Caco-2 (cell line): Measurements from ENCODE around the gene VPS29. TPM values are rescaled to one million over a fixed set of nuclear protein-coding genes. Genes with fewer than 3 reads are reported as not detected.

Source experiments
- BruUV-seq: library from RNA; stranded (reverse); fragments of 400-500 nt; replicated peaks from 2 replicates; lab custom pipeline; 2021; lab: Mats Ljungman, UMichigan
- CTCF ChIA-PET: fragments of 300-600 bp; sonication (Branson Sonifier 250); formaldehyde crosslinking; loops from one replicate; lab custom pipeline; 2022; ENCODE audit warnings: antibody characterized with exemption; lab: Charles Lee
- POLR2A ChIA-PET: fragments of 300-600 bp; sonication (Branson Sonifier 250); formaldehyde crosslinking; loops from one replicate; lab custom pipeline; 2022; ENCODE audit warnings: antibody characterized with exemption; lab: Charles Lee
- DNase-seq, 2 experiments: peaks; one replicate each; pipeline versions ENCODE4 v3.0.0 to v3.0.0-alpha.2; 2020 to 2022
- H3K27me3 ChIP-seq: replicated peaks from 2 replicates; pipeline ENCODE4 v1.6.0; 2011; ENCODE audit warnings: low read length; ENCODE audit not compliant: control insufficient read depth, insufficient read depth
- H3K36me3 ChIP-seq: 2 replicates; pipeline ENCODE4 v1.5.1; 2011; ENCODE audit warnings: low read length; ENCODE audit not compliant: control insufficient read depth, insufficient read depth
- H3K4me1 ChIP-seq: fragments of 250-450 bp; sonication (Bioruptor Pico); 2 replicates; pipeline ENCODE4 v1.5.1; 2020; ENCODE audit warnings: mild to moderate bottlenecking
- H3K4me3 ChIP-seq: 2 replicates; pipeline ENCODE4 v1.5.1; 2011; ENCODE audit warnings: low read depth, mild to moderate bottlenecking, control low read depth, low read length
- H3K9me3 ChIP-seq: fragments of 250-450 bp; sonication (Bioruptor Pico); 2 replicates; pipeline ENCODE4 v1.5.1; 2020; ENCODE audit warnings: mild to moderate bottlenecking, moderate library complexity
- H3K27ac Mint-ChIP-seq: one replicate; pipeline ENCODE4 v1.8.0; 2022; ENCODE audit warnings: mixed read lengths; ENCODE audit not compliant: unreplicated experiment
- H3K27me3 Mint-ChIP-seq: one replicate; pipeline ENCODE4 v1.8.0; 2022; ENCODE audit warnings: mixed read lengths; ENCODE audit not compliant: insufficient read depth, unreplicated experiment
- H3K36me3 Mint-ChIP-seq: one replicate; pipeline ENCODE4 v1.8.0; 2022; ENCODE audit warnings: mild to moderate bottlenecking, mixed read lengths; ENCODE audit not compliant: insufficient read depth, unreplicated experiment
- H3K4me1 Mint-ChIP-seq: one replicate; pipeline ENCODE4 v1.8.0; 2022; ENCODE audit warnings: low read depth, mixed read lengths; ENCODE audit not compliant: unreplicated experiment
- H3K4me3 Mint-ChIP-seq: one replicate; pipeline ENCODE4 v1.8.0; 2022; ENCODE audit warnings: mild to moderate bottlenecking, moderate library complexity, mixed read lengths; ENCODE audit not compliant: unreplicated experiment
- H3K9me3 Mint-ChIP-seq: one replicate; pipeline ENCODE4 v1.8.0; 2022; ENCODE audit warnings: mixed read lengths; ENCODE audit not compliant: unreplicated experiment
- intact Hi-C: fragments of 100-400 bp; cut with micrococcal nuclease; formaldehyde crosslinking; loops from one replicate; pipeline ENCODE4 v1.10.0; 2022; ENCODE audit not compliant: unreplicated experiment
- total RNA-seq: library from RNA; stranded (reverse); gene quantifications from 2 replicates; pipeline ENCODE4 v1.2.3, GENCODE V29; 2022
- TF ChIP-seq, protein P1 (sequence below), 2 experiments: fragments of 200-600 bp in 1 of 2; IDR thresholded peaks; 1 replicate in 1 of 2; 2 replicates in 1 of 2; pipeline versions ENCODE4 v1.5.1 to v1.8.0; 2011 to 2022; ENCODE audit warnings: antibody characterized with exemption in 1 of 2, control low read depth in 1 of 2, inconsistent platforms in 1 of 2, low read depth in 1 of 2, low read length in 1 of 2, mild to moderate bottlenecking in 1 of 2, moderate library complexity in 1 of 2; ENCODE audit not compliant: insufficient read depth in 1 of 2, severe bottlenecking in 1 of 2, unreplicated experiment in 1 of 2

The VPS29 gene
- total RNA-seq, 1 experiment from 2014 or later = 127 TPM

DNA sequence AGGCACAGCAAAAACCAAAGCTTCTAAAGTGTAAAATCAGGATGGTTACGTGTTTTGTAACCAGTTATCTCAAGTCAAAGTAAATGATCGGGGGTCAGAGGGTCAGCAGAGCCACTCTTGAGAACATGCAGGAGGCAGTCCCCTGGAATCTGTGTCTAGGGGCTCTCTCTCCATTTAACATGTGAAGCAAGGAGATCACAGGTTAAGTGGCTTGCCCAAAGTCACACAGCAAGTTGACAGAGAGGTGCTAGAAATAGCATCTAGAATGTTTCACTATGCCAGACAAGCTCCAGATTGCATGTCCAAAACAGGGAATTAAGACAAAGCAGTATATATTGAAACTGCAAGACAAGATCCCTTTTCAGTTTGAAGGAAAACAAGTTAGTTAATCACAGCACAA lies 47.8 kb upstream of the VPS29 start:
- Histone ChIP-seq H3K27me3 (no peaks in the 10 kb centered on the region), H3K4me1 (no peaks in the 10 kb centered on the region), H3K4me3 (no peak overlapping the region), H3K36me3 (no peaks in the 10 kb centered on the region), H3K9me3 (no peaks in the 10 kb centered on the region)
- no TSS peak for BruUV-seq
- Mint-ChIP-seq H3K36me3 (peaks cover 22% of the 10 kb centered on the region), H3K27me3 (no peaks in the 10 kb centered on the region), H3K27ac (no peak overlapping the region), H3K9me3 (no peaks in the 10 kb centered on the region), H3K4me1 (no peaks in the 10 kb centered on the region), H3K4me3 (no peak overlapping the region)
- TF ChIP-seq, protein P1, sequence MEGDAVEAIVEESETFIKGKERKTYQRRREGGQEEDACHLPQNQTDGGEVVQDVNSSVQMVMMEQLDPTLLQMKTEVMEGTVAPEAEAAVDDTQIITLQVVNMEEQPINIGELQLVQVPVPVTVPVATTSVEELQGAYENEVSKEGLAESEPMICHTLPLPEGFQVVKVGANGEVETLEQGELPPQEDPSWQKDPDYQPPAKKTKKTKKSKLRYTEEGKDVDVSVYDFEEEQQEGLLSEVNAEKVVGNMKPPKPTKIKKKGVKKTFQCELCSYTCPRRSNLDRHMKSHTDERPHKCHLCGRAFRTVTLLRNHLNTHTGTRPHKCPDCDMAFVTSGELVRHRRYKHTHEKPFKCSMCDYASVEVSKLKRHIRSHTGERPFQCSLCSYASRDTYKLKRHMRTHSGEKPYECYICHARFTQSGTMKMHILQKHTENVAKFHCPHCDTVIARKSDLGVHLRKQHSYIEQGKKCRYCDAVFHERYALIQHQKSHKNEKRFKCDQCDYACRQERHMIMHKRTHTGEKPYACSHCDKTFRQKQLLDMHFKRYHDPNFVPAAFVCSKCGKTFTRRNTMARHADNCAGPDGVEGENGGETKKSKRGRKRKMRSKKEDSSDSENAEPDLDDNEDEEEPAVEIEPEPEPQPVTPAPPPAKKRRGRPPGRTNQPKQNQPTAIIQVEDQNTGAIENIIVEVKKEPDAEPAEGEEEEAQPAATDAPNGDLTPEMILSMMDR (IDR thresholded peaks at IDR 0.05; ENCODE audit: insufficient read depth in 1 of 2, low read depth in 1 of 2, low read length in 1 of 2, severe bottlenecking in 1 of 2, unreplicated experiment in 1 of 2) = no peak
- no peak for DNase-seq
- ChIA-PET POLR2A (interaction anchor here (1.2 kb wide), 1 partner anchor 100 kb away, joined by 11 read pairs; the partner anchor contains the start of gene ARPC3), CTCF (no interaction called here)
- intact Hi-C loops = no loop called here

DNA sequence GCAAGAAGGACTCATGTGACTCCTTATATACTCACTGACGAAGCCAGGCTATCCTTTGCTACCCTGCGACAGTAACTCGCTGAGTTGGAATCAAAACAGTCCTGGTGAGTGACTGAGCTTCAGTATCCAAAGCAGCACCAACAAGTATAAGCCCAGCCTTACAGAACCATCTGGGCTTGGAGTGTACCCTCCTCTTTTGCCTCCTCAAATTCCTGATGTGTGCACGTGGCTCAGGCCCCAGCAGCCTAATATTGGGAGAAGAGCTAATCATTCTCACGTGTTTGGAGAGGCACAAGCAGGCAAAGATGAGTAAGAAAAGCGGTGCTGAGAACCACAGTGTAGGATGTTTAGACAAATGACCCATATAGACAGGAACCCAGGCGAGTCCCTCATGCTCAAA lies 46.8 kb upstream of the VPS29 start:
- no peaks in the 10 kb centered on the region for H3K27me3 Mint-ChIP-seq
- ChIA-PET CTCF (no interaction called here), POLR2A (no interaction called here)
- Histone ChIP-seq H3K36me3 (no peaks in the 10 kb centered on the region), H3K4me3 (no peak overlapping the region), H3K4me1 (no peaks in the 10 kb centered on the region), H3K27me3 (no peaks in the 10 kb centered on the region), H3K9me3 (no peaks in the 10 kb centered on the region)
- H3K4me1 Mint-ChIP-seq = no peaks in the 10 kb centered on the region
- no TSS peak for BruUV-seq
- no peak overlapping the region for H3K27ac Mint-ChIP-seq
- H3K9me3 Mint-ChIP-seq = no peaks in the 10 kb centered on the region
- DNase-seq = no peak
- TF ChIP-seq, protein P1 (IDR thresholded peaks at IDR 0.05; ENCODE audit: insufficient read depth in 1 of 2, low read depth in 1 of 2, low read length in 1 of 2, severe bottlenecking in 1 of 2, unreplicated experiment in 1 of 2) = no peak
- intact Hi-C loops = no loop called here
- H3K36me3 Mint-ChIP-seq = peaks cover 25% of the 10 kb centered on the region
- H3K4me3 Mint-ChIP-seq = no peak overlapping the region

DNA sequence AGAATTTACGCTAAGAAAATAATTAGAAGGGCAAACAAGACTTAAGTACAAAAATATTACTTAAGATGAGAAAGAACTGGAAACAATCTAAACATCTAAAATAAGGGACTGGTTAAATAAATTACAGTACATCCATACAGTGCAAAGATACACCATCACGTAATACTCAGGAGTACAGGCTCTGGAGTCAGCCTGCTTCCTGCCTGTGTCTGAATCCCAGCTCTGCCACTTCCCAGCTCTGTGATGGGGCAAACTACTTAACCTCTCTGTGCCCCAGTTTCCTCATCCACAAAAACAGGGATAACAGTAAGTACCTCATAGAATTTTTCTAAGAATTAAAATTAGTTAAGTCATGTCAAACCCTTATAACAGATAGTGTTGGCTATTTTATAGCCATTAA lies 45.2 kb upstream of the VPS29 start:
- TF ChIP-seq, protein P1 (IDR thresholded peaks at IDR 0.05; ENCODE audit: insufficient read depth in 1 of 2, low read depth in 1 of 2, low read length in 1 of 2, severe bottlenecking in 1 of 2, unreplicated experiment in 1 of 2) = no peak
- no peaks in the 10 kb centered on the region for H3K9me3 ChIP-seq
- H3K4me3 ChIP-seq = no peak overlapping the region
- ChIA-PET CTCF (no interaction called here), POLR2A (no interaction called here)
- Mint-ChIP-seq H3K27me3 (no peaks in the 10 kb centered on the region), H3K9me3 (no peaks in the 10 kb centered on the region), H3K4me3 (no peak overlapping the region), H3K4me1 (no peaks in the 10 kb centered on the region), H3K36me3 (peaks cover 30% of the 10 kb centered on the region), H3K27ac (no peak overlapping the region)
- BruUV-seq = no TSS peak
- intact Hi-C loops = no loop called here
- H3K27me3 ChIP-seq = no peaks in the 10 kb centered on the region
- no peaks in the 10 kb centered on the region for H3K36me3 ChIP-seq
- H3K4me1 ChIP-seq = no peaks in the 10 kb centered on the region
- DNase-seq = no peak
